Gastroesophageal sphincter (tissue), 4 donors: ENCODE results near the gene ADARB1. TPM values are rescaled to one million over a fixed set of nuclear protein-coding genes. Genes with fewer than 3 reads are reported as not detected.

Experiments used
- ATAC-seq: fragments of 150-250 bp; one replicate; pipeline ENCODE4 v1.9.1; 2016; ENCODE audit warnings: mild to moderate bottlenecking, moderate library complexity
- H3K27ac ChIP-seq, 4 donors: fragments of 200-600 bp; sonication (generic) in 3 of 4; 1 replicate in 3 of 4; 2 replicates in 1 of 4; pipeline ENCODE4 v1.5.1; 2016 to 2019
- H3K27me3 ChIP-seq: fragments of 200-600 bp; sonication (generic); one replicate; pipeline ENCODE4 v1.5.1; 2019
- H3K36me3 ChIP-seq, 2 donors: fragments of 200-600 bp; sonication (generic); one replicate each; pipeline ENCODE4 v1.5.1; 2019; ENCODE audit warnings: control low read depth in 1 of 2
- H3K4me1 ChIP-seq, 3 donors: fragments of 200-600 bp; sonication (generic); 1 replicate in 2 of 3; 2 replicates in 1 of 3; pipeline ENCODE4 v1.5.1; 2016 to 2019; ENCODE audit warnings: control low read depth in 2 of 3
- H3K4me3 ChIP-seq, 2 donors: fragments of 200-600 bp; sonication (generic); one replicate each; pipeline ENCODE4 v1.5.1; 2019; ENCODE audit warnings: mild to moderate bottlenecking in 1 of 2, moderate library complexity in 1 of 2
- H3K9me3 ChIP-seq, 3 donors: fragments of 200-600 bp; sonication (generic); one replicate each; pipeline ENCODE4 v1.5.1; 2017 to 2019; ENCODE audit warnings: control low read depth in 2 of 3
- CTCF ChIP-seq, 4 experiments: fragments of 200-600 bp in 2 of 4; fragments of 450-650 bp in 2 of 4; sonication (generic) in 1 of 4; IDR thresholded peaks; one replicate each; pipeline ENCODE4 v1.5.1; 2017 to 2019; ENCODE audit warnings: antibody characterized with exemption in 4 of 4, mild to moderate bottlenecking in 2 of 4, moderate library complexity in 2 of 4
- EP300 ChIP-seq: sonication (generic); formaldehyde crosslinking; IDR thresholded peaks from one replicate; pipeline ENCODE4 v1.6.1; 2017; ENCODE audit warnings: antibody characterized with exemption, mild to moderate bottlenecking
- POLR2A ChIP-seq, 2 donors: fragments of 450-650 bp; IDR thresholded peaks; one replicate each; pipeline ENCODE4 v1.6.1; 2017; ENCODE audit warnings: antibody characterized with exemption in 2 of 2, mild to moderate bottlenecking in 2 of 2, moderate library complexity in 1 of 2
- POLR2AphosphoS5 ChIP-seq: sonication (generic); formaldehyde crosslinking; IDR thresholded peaks from one replicate; pipeline ENCODE4 v1.6.1; 2017; ENCODE audit warnings: antibody characterized with exemption
- WGBS, 2 donors: methylation state at CpG; one replicate each; pipeline ENCODE4 v1.1.5; 2018; ENCODE audit warnings: low coverage in 1 of 2; 5-methylcytosine and 5-hydroxymethylcytosine counted together
- total RNA-seq, 4 donors: library from RNA; depleted of rRNA; stranded (reverse); fragments of >200 nt; gene quantifications; one replicate each; pipeline ENCODE4 v1.1.0, GENCODE V29; 2016

Gene ADARB1
- total RNA-seq, 4 donors from 2014 or later, result 136 to 228 (median 181) TPM

- Histone ChIP-seq H3K27ac (peak overlapping the region in 2 of 4 donors; percentile 54 to 71), H3K36me3 (peaks cover 0 to 29% of the 10 kb centered on the region in 2 donors), H3K27me3 (no peaks in the 10 kb centered on the region), H3K4me1 (peaks cover 7 to 58% (median 14%) of the 10 kb centered on the region in 3 donors), H3K4me3 (no peak overlapping the region), H3K9me3 (no peaks in the 10 kb centered on the region)
- ATAC-seq, result no peak
- TF ChIP-seq EP300 (no peak), POLR2A (IDR thresholded peaks at IDR 0.05) (no peak), CTCF (IDR thresholded peaks at IDR 0.05) (no peak), POLR2AphosphoS5 (no peak)
- 80% methylated on average over 2 of the region's 5 CpGs; no CpG with 5 or more reads in 1 of the 2 donors for WGBS, 2 donors
Measured at GRCh38 chr21:45162809-45163208, 88.4 kb downstream of the ADARB1 start.

- ATAC-seq, result no peak
- Histone ChIP-seq H3K4me3 (no peak overlapping the region), H3K27ac (peak overlapping the region in 3 of 4 donors; percentile 54 to 71 (median 55)), H3K9me3 (no peaks in the 10 kb centered on the region), H3K4me1 (peaks cover 11 to 66% (median 14%) of the 10 kb centered on the region in 3 donors), H3K36me3 (peaks cover 0 to 26% of the 10 kb centered on the region in 2 donors), H3K27me3 (no peaks in the 10 kb centered on the region)
- TF ChIP-seq POLR2A (IDR thresholded peaks at IDR 0.05), result no peak
- TF ChIP-seq POLR2AphosphoS5, result no peak
- WGBS, 2 donors, result 46 to 64% methylated on average over 2 to 6 of the region's 12 CpGs
Measured at GRCh38 chr21:45163413-45164123, 89.2 kb downstream of the ADARB1 start.

DNA sequence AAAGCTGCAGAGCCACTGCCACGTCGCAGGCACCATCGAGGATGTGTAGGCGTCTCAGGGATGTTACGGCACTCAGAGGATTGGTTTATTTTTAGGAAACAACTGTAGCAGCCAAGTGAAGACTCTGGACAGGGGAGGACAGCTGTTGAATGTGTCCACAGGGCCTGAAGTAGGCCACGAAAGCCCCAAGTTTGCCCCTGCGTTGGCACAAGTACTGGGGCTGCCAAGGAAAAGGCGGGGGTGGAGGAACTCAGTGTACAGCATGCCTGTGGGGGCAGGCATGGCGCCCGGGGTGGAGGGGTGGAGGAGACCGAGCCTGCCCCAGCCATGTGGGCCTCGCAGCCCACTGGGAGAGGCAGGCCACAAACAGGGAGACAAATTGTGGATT, 89.7 kb downstream of the ADARB1 start:
- H3K9me3 ChIP-seq, result no peaks in the 10 kb centered on the region
- ATAC-seq, result peak; percentile 57
- TF ChIP-seq CTCF (IDR thresholded peaks at IDR 0.05) (no peak), POLR2AphosphoS5 (peak; percentile 49)
- peaks cover 11 to 71% (median 16%) of the 10 kb centered on the region in 3 donors for H3K4me1 ChIP-seq
- peaks cover 0 to 26% of the 10 kb centered on the region in 2 donors for H3K36me3 ChIP-seq
- H3K4me3 ChIP-seq, result no peak overlapping the region
- no peaks in the 10 kb centered on the region for H3K27me3 ChIP-seq
- 48 to 62% methylated on average over 3 to 10 of the region's 12 CpGs for WGBS, 2 donors
- H3K27ac ChIP-seq, result peak overlapping the region in 3 of 4 donors; percentile 54 to 71 (median 55)

- no peak for TF ChIP-seq CTCF (IDR thresholded peaks at IDR 0.05)
- no peak for TF ChIP-seq POLR2A (IDR thresholded peaks at IDR 0.05)
- Histone ChIP-seq H3K27ac (peak overlapping the region in 3 of 4 donors; percentile 54 to 71 (median 55)), H3K4me1 (peaks cover 14 to 78% (median 19%) of the 10 kb centered on the region in 3 donors), H3K36me3 (peaks cover 0 to 20% of the 10 kb centered on the region in 2 donors), H3K27me3 (no peaks in the 10 kb centered on the region), H3K9me3 (no peaks in the 10 kb centered on the region), H3K4me3 (no peak overlapping the region)
- no peak for ATAC-seq
- 33% methylated on average over 1 of the region's 6 CpGs; no CpG with 5 or more reads in 1 of the 2 donors for WGBS, 2 donors
Measured at GRCh38 chr21:45164838-45165237, 90.5 kb downstream of the ADARB1 start.

DNA sequence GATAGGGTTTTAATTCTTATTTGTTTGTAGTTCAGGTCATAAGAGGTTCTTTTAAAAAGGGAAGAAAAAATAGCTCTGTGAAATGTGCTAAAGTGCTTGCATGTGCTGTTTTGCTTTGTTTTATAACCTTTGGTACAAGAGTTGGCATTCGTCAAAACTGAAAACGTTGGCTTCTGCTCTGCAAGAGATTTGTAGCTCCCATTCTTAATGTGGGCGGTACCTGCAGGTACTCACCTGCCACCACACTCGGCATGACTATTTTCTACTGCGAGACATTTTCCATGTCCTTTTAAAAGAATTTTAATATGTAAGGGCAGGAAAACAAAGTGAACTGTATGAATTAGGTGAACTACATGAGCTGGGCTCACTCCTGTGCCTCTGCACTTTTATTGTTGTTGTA, 92.6 kb downstream of the ADARB1 start:
- WGBS, 2 donors, result 56 to 71% methylated on average over 5 of the region's 5 CpGs
- Histone ChIP-seq H3K36me3 (peaks cover 0 to 18% of the 10 kb centered on the region in 2 donors), H3K27ac (peak overlapping the region; percentile 38 to 69 (median 54))

More for the DNA sequence above, 92.6 kb downstream of the ADARB1 start:
- no peak overlapping the region for H3K4me3 ChIP-seq
- H3K27me3 ChIP-seq, result no peaks in the 10 kb centered on the region
- no peak for ATAC-seq
- peaks cover 15 to 74% (median 19%) of the 10 kb centered on the region in 3 donors for H3K4me1 ChIP-seq
- H3K9me3 ChIP-seq, result no peaks in the 10 kb centered on the region
- TF ChIP-seq CTCF (IDR thresholded peaks at IDR 0.05) (no peak), EP300 (no peak), POLR2A (IDR thresholded peaks at IDR 0.05) (no peak), POLR2AphosphoS5 (no peak)
